GM18870 (cell line): ENCODE measurements around the gene HRAS.
A peak's percentile ranks its signal among the peaks of the same experiment; 100 is the strongest.

Source experiments
- ATAC-seq: cut with Tn5 transposase; IDR thresholded peaks from one replicate; pipeline ENCODE4 v1.9.1; 2021; ENCODE audit warnings: moderate library complexity; ENCODE audit not compliant: unreplicated experiment

Gene HRAS

GRCh38 chr11:554428-555226 is 19.3 kb upstream of the HRAS start:
- no peak for ATAC-seq

DNA sequence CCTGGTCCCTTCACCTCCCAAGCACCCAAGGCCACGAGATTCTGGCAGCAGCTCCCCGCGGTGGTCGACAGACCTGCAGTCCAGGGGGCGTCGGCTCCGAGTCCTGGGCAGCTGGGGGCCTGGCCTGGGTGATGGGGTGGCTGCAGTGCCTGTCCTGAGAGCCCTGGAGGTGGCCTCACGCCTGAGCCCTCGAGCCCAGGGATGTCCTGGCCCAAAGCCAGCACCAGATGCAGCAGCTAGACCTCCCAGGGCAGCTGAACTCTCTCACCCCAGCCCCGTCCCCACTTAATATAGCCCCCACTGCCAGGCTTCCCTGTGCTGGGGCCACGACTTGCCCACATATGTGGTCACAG is 18.6 kb upstream of the HRAS start:
- no peak for ATAC-seq

- no peak for ATAC-seq
Observed at GRCh38 chr11:553083-553987, 18.0 kb upstream of the HRAS start.

DNA sequence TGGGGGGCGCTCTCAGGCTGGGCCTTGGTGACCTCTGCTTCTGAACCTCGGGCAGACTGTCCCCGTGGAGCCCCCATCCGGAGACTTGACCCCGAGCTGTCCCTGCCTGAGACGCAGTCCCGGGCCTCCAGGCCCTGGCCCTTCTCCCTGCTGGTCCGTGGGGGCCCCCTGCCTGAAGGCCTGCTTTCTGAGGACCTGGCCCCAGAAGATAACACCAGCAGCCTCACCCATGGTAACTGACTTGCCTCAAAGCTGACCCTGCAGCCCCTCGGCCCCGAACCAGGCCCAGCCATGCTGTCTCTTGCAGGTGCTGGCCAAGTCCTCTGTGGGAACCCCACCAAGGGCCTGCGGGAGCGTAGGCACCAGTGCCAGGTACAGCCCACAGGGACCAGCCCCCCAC is 16.2 kb upstream of the HRAS start:
- no peak for ATAC-seq

DNA sequence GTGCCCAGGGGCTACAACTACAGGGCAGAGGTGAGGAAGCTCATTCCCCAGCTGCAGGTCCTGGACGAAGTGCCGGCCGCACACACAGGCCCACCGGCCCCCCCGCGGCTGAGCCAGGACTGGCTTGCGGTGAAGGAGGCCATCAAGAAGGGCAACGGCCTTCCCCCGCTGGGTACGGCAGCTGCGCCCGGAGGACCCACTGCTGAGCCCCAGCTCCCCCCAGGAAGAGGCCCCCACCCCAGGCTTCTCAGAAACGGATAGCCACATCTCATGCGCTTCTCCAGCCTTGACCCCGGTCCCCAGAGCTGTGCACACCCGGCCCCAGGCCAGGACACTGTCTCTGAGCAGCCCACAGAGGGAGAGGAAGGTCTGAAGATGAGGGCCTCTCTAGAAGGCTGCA is 15.8 kb upstream of the HRAS start:
- no peak for ATAC-seq

DNA sequence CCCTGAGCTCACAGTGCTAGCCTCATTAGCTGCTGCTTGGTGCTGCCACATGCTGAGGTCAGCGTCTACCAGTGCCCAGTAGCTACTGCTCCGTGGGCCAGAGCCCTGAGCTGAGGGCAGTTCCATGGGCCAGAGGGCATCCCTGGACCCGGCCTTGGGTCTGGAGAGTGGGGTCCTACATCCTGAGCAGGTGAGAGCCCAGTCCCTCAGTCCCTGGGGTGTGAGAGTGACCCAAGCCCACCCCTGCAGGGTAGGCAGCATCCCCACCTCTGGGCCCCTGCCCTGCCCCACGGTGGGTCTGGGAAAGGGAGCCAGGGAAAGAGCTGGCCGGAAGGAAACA is 15.3 kb upstream of the HRAS start:
- no peak for ATAC-seq

DNA sequence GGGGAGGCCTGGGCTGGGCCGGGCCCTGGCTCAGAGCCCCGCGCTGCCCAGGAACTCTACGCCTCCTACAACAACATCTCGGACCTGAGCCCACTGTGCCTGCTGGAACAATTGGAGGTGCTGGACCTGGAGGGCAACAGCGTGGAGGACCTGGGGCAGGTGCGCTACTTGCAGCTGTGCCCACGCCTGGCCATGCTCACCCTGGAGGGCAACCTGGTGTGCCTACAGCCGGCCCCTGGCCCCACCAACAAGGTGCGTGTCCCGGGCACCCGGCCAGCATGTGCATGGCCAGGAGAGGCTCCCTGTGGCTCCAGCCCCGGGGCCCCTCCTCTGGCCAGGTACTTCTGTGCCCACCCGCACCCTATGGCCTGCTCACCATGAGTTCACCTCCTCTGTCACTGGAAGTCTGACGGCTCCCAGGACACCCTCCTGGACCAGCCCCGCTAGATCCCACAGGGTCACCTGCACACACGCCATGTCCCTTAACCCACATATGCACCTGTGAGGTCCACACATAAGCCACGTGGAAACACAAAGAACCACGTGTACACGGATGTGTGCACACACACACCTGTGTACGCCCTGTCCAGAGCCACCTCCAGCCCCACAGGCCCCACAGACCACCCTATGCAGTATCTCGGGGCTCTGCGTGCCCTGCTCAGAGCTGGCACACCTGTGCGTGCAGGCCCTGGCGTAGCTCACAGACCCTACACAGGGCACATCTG is 14.8 kb upstream of the HRAS start:
- no peak for ATAC-seq

DNA sequence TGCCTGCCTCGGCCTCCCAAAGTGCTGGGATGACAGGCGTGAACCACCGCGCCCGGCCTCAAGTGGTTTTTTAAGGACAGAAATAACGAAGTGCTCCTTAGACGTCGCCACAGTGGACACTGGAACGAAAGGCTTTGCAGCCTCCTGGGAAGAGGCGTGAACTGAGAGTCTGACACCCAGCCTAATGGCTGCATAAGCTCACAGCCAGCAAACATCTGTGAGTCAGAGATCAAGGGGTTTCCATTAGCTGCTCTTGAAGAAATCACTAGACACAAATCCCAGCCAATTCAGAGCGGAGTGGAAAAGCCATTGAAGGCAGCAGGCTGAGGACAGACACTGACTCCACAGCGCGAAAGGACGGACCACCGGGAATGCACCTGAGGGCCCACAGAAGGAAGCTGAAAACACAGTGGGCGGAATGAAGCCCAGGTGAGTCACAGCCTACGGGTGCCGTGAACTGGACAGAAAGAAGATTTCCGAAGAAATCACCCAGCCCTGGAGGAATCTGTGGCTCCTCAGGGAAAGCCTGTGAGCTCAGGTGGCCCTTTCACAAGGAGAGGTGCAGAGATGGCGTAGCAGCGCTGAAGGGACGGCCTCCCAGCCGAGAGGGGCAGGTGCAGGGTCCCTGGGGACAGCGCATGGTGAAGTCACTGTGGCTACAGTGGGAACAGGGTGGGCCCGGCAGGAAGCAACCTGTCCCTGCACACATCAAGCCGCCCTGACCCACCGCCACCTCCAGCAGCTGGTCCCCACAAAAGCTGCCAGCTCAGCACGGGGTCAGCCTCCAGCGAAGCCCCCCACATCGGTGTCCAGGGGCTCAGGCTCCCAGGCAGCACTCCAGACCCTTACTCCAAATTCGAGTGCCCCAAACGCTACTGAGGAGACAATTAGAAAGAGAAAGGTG is 13.6 kb upstream of the HRAS start:
- no peak for ATAC-seq

DNA sequence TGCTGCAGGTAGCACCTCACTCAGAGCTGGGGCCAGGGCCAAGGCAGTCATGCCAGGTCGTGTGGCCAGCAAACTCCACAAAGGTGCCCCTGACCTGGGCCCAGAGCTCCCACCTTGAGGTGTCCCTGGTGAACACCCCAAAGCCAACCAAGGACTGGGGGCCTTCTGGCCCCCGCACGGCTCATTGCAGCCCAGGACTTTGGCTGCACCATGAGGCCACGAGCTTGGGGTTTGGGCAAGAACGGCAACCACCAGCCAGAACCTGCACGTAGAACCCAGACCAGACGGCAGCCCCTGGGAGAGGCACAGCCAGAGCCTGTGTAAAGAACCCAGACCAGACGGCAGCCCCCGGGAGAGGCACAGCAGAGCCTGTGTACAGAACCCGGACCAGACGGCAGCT is 9.8 kb upstream of the HRAS start:
- no peak for ATAC-seq

- ATAC-seq: no peak
Observed at GRCh38 chr11:544817-545166, 9.4 kb upstream of the HRAS start.

DNA sequence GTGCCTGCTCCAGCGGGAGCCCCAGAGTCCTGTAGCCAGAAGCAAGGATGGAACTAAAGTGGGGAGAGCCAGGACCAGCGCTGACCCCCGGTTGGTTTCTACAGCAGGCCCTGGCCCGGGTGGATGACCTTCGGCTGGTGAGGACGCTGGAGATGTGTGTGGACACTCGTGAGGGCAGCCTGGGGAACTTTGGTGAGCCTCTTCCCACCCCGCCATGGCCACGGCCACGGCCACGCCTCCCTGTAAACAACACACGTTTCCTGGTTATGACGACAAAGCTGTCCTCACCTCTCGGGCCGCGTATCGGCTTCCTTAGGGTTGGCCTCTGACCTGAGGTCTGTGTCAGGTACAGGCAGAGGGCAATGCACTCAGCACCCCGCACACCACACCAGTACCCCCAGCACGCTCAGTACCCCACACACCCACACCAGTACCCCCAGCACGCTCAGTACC is 6.1 kb upstream of the HRAS start:
- no peak for ATAC-seq

- no peak for ATAC-seq
Observed at GRCh38 chr11:540583-541432, 5.4 kb upstream of the HRAS start.

DNA sequence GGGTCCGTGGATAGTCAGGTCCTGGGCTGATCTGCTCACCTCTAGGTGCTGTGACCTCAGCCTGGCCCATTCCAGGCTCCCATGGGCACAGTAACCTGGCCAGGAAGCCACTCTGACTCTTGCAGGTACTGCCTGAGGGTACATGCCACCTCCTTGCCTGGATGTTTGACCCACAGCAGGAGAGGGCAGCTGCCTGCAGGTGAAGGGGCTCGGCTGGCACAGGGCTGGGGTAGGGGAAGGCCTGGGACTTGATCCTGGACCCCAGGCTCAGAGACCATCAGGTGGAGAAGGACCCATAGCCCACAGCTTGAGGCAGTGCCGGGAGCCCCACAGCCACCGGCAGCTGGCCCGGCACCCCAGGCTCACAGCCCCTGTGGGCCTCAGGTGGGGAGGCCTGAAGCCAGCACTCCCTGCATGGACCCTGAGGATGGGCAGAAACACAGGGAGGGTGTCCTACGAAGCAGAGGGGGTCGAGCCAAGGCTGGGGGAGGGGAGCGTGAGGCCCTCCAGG is 4.7 kb upstream of the HRAS start:
- no peak for ATAC-seq

DNA sequence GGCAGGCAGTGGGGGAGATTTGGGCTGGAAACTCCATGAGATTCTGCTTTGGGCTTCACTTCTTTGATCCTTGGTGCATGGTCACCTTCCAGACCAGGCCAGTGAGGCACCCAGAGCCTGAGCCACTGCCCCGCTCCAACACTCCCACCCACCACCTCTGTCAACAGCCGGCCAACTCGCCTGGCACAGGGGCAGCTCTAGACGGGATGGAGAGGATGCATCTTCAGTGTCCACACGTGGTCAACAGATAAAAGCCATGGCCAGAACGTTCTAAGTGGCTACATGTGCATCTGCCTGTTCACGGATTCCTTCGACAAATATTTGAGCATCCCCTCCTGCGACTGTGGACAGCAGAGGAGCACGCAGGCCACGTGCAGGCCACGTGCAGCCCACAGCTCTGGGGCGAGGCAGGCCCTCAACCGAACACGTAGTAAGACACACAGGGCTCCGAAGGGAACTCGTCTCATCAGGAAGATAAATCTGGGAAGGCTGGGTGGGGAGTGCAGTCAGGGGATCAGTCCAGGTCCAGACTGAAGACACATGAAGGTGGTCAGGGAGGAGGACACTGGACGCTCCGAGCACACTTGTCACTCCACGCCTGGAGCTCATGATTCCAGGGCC is 3.2 kb upstream of the HRAS start:
- ATAC-seq: no peak

DNA sequence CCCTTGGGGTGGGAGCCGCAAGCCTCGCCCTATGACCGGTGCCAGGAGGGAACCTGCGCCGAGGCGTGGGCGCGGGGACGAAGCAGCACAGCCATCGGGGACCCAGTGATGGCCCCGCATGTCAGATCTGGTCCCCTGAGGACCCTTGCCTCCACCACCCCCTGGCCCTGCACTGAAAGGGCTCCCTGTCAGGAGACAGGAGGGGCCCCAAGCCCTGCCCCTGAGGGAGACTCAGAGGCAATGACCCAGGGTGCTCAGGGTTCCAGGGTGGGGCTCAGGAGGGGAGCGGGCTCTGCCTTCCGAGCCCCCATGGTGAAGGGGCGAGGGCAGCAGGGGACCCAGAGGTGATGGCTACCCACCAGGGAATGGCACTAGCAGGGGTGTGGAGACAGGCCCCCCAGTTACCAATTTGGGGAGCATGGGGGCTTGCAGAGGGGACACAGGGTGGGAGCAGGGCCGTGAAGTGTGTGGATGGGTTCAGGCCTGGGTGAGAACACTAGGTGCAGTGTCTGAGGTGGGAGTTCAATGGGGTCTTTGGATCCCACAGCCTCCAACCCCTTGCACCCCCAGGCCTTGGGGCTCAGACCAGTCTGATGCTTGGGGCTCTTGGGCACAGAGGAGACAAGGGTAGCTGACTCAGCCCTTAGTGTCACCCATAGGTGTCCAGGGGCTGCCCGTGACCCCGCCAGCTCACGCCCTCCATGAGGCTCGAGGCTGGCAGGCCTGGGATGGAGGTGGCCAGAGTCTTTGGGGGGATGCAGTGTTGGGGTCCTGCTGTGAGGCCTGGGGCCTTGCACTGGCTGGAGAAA is 2.5 kb upstream of the HRAS start:
- ATAC-seq: no peak

- peak; percentile 60 for ATAC-seq
Observed at GRCh38 chr11:536841-537621, 1.7 kb upstream of the HRAS start, which contains the start of gene LRRC56. TSS of gene LRRC56 (plus strand) at chr11:537527. CDS start at chr11:540685, 3,158 bp downstream.

DNA sequence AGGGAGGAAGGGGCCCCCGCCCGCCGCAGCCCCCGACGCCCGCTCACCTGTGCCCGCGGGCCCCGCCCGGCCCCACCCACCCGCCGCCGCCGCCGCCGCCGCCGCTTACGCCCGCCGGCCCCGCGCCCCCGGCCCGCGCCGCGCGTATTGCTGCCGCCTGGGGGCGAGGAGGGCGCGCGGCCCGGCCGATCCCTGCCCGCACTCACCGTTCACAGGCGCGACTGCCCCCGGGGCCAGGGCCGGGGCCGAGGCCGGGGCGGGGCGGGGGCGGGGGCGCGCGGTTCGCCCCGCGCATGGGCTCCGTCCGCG is 212 bp downstream of the HRAS start:
- ATAC-seq: no peak
